ENCODE data around the gene NLGN1. TPM values are rescaled to one million over a fixed set of nuclear protein-coding genes. Genes with fewer than 3 reads are reported as not detected.
A peak's percentile ranks its signal among the peaks of the same experiment; 100 is the strongest.

Gene NLGN1
- total and polyA plus RNA-seq, 8 donors, result 3.1 to 11.9 (median 8.0) TPM

DNA sequence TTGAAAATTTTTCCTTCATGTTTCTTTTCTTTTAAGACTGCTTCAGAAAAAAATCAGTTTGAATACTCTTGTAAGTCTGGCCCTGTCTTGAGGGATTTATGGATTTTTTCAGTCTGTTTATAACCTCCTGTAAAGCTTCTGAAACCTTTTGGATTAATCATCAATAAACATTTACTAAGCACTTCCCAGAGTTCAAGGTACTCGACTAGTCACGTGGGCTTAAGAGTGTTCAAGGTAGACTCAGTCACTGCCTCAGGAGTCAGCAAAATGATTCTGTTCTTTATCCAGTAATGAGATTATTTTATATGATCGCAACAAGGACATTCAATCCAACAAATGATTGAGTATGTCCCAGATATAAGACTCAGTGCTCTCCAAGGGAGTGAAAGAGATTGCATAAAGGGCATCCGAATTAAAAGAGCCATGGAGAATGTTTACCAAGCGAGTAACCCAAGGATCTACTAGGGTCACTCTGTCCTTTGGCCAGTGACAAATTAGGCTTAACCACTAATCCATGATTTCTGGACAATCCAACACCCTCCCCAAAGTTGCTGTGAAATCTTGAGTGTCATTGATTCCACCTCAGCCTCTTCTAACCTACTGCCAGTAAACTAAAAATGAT, 735.0 kb downstream of the NLGN1 start:
- ATAC-seq (peak; percentile 64), DNase-seq (no peak)
- intact Hi-C loops (cut with DNase I), result no loop called here
- Histone ChIP-seq H3K4me1 (no peaks in the 10 kb centered on the region), H3K27ac (no peak overlapping the region), H3K27me3 (no peaks in the 10 kb centered on the region), H3K36me3 (no peaks in the 10 kb centered on the region), H3K4me3 (no peak overlapping the region), H3K9me3 (no peaks in the 10 kb centered on the region)
- TF ChIP-seq, protein P1, sequence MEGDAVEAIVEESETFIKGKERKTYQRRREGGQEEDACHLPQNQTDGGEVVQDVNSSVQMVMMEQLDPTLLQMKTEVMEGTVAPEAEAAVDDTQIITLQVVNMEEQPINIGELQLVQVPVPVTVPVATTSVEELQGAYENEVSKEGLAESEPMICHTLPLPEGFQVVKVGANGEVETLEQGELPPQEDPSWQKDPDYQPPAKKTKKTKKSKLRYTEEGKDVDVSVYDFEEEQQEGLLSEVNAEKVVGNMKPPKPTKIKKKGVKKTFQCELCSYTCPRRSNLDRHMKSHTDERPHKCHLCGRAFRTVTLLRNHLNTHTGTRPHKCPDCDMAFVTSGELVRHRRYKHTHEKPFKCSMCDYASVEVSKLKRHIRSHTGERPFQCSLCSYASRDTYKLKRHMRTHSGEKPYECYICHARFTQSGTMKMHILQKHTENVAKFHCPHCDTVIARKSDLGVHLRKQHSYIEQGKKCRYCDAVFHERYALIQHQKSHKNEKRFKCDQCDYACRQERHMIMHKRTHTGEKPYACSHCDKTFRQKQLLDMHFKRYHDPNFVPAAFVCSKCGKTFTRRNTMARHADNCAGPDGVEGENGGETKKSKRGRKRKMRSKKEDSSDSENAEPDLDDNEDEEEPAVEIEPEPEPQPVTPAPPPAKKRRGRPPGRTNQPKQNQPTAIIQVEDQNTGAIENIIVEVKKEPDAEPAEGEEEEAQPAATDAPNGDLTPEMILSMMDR (IDR thresholded peaks at IDR 0.05), result no peak

DNA sequence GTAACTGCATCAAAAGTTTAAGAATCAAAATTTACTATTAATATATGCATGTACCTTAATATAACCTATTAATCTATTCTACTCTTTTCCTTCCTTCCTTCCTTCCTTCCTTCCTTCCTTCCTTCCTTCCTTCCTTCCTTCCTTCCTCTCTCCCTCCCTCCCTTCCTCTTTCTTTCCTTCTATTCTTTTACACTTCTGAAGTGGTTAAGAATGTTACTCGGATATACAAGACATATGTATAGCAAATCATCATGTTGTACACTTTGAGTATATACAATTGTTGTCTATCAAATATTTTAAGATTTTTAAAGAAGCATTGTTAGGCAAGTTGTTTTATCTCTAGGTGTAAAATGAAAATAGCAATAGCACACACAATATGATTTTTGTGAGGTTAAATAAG, 748.5 kb downstream of the NLGN1 start:
- no peak overlapping the region for H3K27ac ChIP-seq
- H3K36me3 ChIP-seq, result no peaks in the 10 kb centered on the region
- peaks cover 0 to 6% of the 10 kb centered on the region in 2 donors for H3K9me3 ChIP-seq
- no peak overlapping the region for H3K4me3 ChIP-seq
- no peaks in the 10 kb centered on the region for H3K4me1 ChIP-seq
- ATAC-seq (no peak), DNase-seq (no peak)
- intact Hi-C loops (cut with DNase I), result no loop called here
- TF ChIP-seq, protein P1 (IDR thresholded peaks at IDR 0.05), result no peak
- no peaks in the 10 kb centered on the region for H3K27me3 ChIP-seq

DNA sequence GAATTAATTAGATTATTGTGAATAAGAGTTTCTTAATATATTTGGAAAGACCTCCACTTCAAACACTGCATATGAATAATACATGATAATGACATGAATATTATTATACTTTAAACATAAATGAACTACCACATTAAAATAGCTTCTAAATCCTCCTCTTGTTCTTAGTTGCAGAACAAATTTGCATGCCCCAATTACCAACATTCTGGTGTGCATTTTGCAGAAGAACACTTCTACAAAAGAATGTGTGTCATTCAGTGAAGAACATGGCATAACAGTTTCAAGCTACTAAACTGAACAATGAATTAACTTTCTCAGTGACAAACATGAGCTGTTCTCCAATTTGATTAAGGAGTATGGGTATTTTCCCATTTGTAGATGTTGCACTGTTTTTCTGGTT, 750.3 kb downstream of the NLGN1 start:
- no peaks in the 10 kb centered on the region for H3K27me3 ChIP-seq
- intact Hi-C loops (cut with DNase I), result no loop called here
- TF ChIP-seq, protein P1 (IDR thresholded peaks at IDR 0.05), result no peak
- no peak overlapping the region for H3K4me3 ChIP-seq
- H3K36me3 ChIP-seq, result no peaks in the 10 kb centered on the region
- H3K27ac ChIP-seq, result no peak overlapping the region
- ATAC-seq (no peak), DNase-seq (no peak)
- no peaks in the 10 kb centered on the region for H3K4me1 ChIP-seq
- peaks cover 0 to 5% of the 10 kb centered on the region in 2 donors for H3K9me3 ChIP-seq

DNA sequence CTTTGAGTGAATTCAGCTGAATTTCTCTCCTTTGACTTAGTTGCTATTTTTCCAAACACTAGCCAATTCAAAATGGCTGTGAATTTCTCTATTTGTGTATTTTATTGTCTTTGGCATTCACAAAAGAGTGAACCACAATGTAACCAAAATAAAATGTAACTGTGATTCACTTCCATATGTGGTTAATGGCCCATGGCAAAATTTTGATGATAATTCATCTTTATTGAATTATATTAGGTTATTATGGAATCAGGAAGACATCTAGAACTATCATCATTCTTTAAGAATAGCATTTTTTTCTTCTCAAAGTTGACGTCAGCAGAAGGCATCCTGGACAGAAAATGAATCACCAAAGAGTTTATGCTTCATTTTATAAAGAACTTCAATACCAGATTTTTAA, 756.3 kb downstream of the NLGN1 start:
- H3K9me3 ChIP-seq, result no peaks in the 10 kb centered on the region
- ATAC-seq (no peak), DNase-seq (no peak)
- H3K4me3 ChIP-seq, result no peak overlapping the region
- no peaks in the 10 kb centered on the region for H3K27me3 ChIP-seq
- TF ChIP-seq, protein P1 (IDR thresholded peaks at IDR 0.05), result no peak
- H3K4me1 ChIP-seq, result no peaks in the 10 kb centered on the region
- intact Hi-C loops (cut with DNase I), result no loop called here
- no peak overlapping the region for H3K27ac ChIP-seq
- no peaks in the 10 kb centered on the region for H3K36me3 ChIP-seq

DNA sequence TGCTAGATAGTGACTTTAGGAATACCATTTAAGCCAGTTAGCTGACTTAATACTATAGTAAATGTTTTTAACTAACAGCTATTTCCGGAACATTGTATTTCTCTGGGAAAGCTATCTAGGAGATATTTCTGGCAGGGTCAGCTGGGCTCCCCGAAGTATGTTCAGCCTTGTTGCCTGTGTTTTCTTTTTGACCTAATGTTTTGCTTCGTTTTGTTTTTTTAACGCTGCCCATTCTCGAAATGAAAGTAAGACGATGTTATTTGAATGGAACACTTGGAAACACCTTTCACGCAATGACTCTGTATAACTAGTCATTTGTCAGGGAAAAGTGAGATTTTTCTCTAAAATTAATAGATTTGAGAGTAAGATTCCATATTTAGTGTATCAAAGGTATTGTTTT, 758.7 kb downstream of the NLGN1 start:
- intact Hi-C loops (cut with DNase I), result no loop called here
- DNase-seq, result no peak
- H3K4me1 ChIP-seq, result no peaks in the 10 kb centered on the region
- H3K27me3 ChIP-seq, result no peaks in the 10 kb centered on the region
- no peak overlapping the region for H3K27ac ChIP-seq
- ATAC-seq, result no peak
- no peak overlapping the region for H3K4me3 ChIP-seq
- H3K9me3 ChIP-seq, result no peaks in the 10 kb centered on the region
- TF ChIP-seq, protein P1 (IDR thresholded peaks at IDR 0.05), result no peak
- no peaks in the 10 kb centered on the region for H3K36me3 ChIP-seq
